Breast epithelium (tissue), 3 donors: ENCODE data around the gene PRKG1.

Experiments
- CTCF ChIP-seq, 3 donors: fragments of 450-650 bp; IDR thresholded peaks; one replicate each; pipeline ENCODE4 v1.5.1; 2016 to 2017; ENCODE audit warnings: antibody characterized with exemption in 3 of 3, mild to moderate bottlenecking in 3 of 3, moderate library complexity in 3 of 3
- POLR2A ChIP-seq: fragments of 450-650 bp; IDR thresholded peaks from one replicate; pipeline ENCODE4 v1.6.1; 2016; ENCODE audit warnings: antibody characterized with exemption, mild to moderate bottlenecking, moderate library complexity

GRCh38 chr10:51235865-51236264, 161.6 kb downstream of the PRKG1 start:
- no peak for TF ChIP-seq CTCF (IDR thresholded peaks at IDR 0.05)
- no peak for TF ChIP-seq POLR2A
